Activated naive CD4-positive, alpha-beta T cell treated with anti-CD3 and anti-CD28 coated beads, Interleukin-2, amount 50 U/mL, for 24 hours (primary cell): ENCODE measurements around the gene DAG1.

Source experiments
- H3K27ac Mint-ChIP-seq: one replicate; pipeline ENCODE4 v1.8.0; 2021; ENCODE audit warnings: mild to moderate bottlenecking, mixed read lengths
- H3K27me3 Mint-ChIP-seq: one replicate; pipeline ENCODE4 v1.8.0; 2021; ENCODE audit warnings: mixed read lengths
- H3K36me3 Mint-ChIP-seq: one replicate; pipeline ENCODE4 v1.8.0; 2021; ENCODE audit warnings: mixed read lengths
- H3K4me1 Mint-ChIP-seq: one replicate; pipeline ENCODE4 v1.8.0; 2021; ENCODE audit warnings: mixed read lengths
- H3K4me3 Mint-ChIP-seq: one replicate; pipeline ENCODE4 v1.8.0; 2021; ENCODE audit warnings: mild to moderate bottlenecking, mixed read lengths
- H3K9me3 Mint-ChIP-seq: one replicate; pipeline ENCODE4 v1.8.0; 2021; ENCODE audit warnings: mixed read lengths

DAG1 gene

GRCh38 chr3:49469936-49470713 lies at the start of gene DAG1:
DAG1 (plus strand) TSS chr3:49470267; CDS start chr3:49510535, 40,268 bp downstream.
- Mint-ChIP-seq H3K4me1 (peaks cover 21% of the 10 kb centered on the region), H3K27me3 (no peaks in the 10 kb centered on the region), H3K9me3 (no peaks in the 10 kb centered on the region), H3K4me3 (peak within 1 kb of the TSS; percentile 95), H3K36me3 (no peaks in the 10 kb centered on the region), H3K27ac (peak within 1 kb of the TSS; percentile 94)

GRCh38 chr3:49421890-49422378 lies 48.1 kb upstream of the DAG1 start:
- Mint-ChIP-seq H3K27ac (no peak overlapping the region), H3K9me3 (no peaks in the 10 kb centered on the region), H3K4me3 (no peak overlapping the region), H3K36me3 (peaks cover 3% of the 10 kb centered on the region), H3K27me3 (no peaks in the 10 kb centered on the region), H3K4me1 (peaks cover 60% of the 10 kb centered on the region)

GRCh38 chr3:49422379-49423248 lies 47.5 kb upstream of the DAG1 start, which contains the start of gene AMT:
AMT (minus strand) TSS chr3:49422473; CDS start chr3:49422450, 23 bp downstream.
- Mint-ChIP-seq H3K27me3 (no peaks in the 10 kb centered on the region), H3K9me3 (no peaks in the 10 kb centered on the region), H3K4me3 (no peak within 1 kb of the TSS), H3K36me3 (peaks cover 3% of the 10 kb centered on the region), H3K4me1 (peaks cover 53% of the 10 kb centered on the region), H3K27ac (no peak within 1 kb of the TSS)

GRCh38 chr3:49424816-49425215 lies 45.3 kb upstream of the DAG1 start:
- no peak overlapping the region for H3K4me3 Mint-ChIP-seq
- no peaks in the 10 kb centered on the region for H3K27me3 Mint-ChIP-seq
- peaks cover 47% of the 10 kb centered on the region for H3K4me1 Mint-ChIP-seq
- H3K9me3 Mint-ChIP-seq: no peaks in the 10 kb centered on the region
- H3K27ac Mint-ChIP-seq: peak overlapping the region; percentile 92
- peaks cover 2% of the 10 kb centered on the region for H3K36me3 Mint-ChIP-seq

GRCh38 chr3:49427586-49427985 lies 42.5 kb upstream of the DAG1 start:
- Mint-ChIP-seq H3K27ac (no peak overlapping the region), H3K27me3 (no peaks in the 10 kb centered on the region), H3K9me3 (no peaks in the 10 kb centered on the region), H3K36me3 (peaks cover 2% of the 10 kb centered on the region), H3K4me1 (peaks cover 26% of the 10 kb centered on the region), H3K4me3 (peak overlapping the region; percentile 94)

GRCh38 chr3:49428752-49429080 lies 41.4 kb upstream of the DAG1 start:
- Mint-ChIP-seq H3K27ac (peak overlapping the region; percentile 91), H3K9me3 (no peaks in the 10 kb centered on the region), H3K4me3 (peak overlapping the region; percentile 94), H3K36me3 (peaks cover 2% of the 10 kb centered on the region), H3K4me1 (peaks cover 26% of the 10 kb centered on the region), H3K27me3 (no peaks in the 10 kb centered on the region)

- H3K27me3 Mint-ChIP-seq: no peaks in the 10 kb centered on the region
- peaks cover 2% of the 10 kb centered on the region for H3K4me1 Mint-ChIP-seq
- no peaks in the 10 kb centered on the region for H3K9me3 Mint-ChIP-seq
- H3K36me3 Mint-ChIP-seq: no peaks in the 10 kb centered on the region
- H3K4me3 Mint-ChIP-seq: no peak overlapping the region
- H3K27ac Mint-ChIP-seq: no peak overlapping the region
These were observed 35.3 kb upstream of the DAG1 start for GRCh38 chr3:49434731-49435130.

- no peaks in the 10 kb centered on the region for H3K36me3 Mint-ChIP-seq
These were observed 24.7 kb upstream of the DAG1 start for GRCh38 chr3:49445391-49445790.

GRCh38 chr3:49453621-49454020 lies 16.4 kb upstream of the DAG1 start:
- Mint-ChIP-seq H3K27ac (no peak overlapping the region), H3K9me3 (no peaks in the 10 kb centered on the region), H3K27me3 (no peaks in the 10 kb centered on the region), H3K4me1 (peaks cover 4% of the 10 kb centered on the region), H3K4me3 (no peak overlapping the region), H3K36me3 (no peaks in the 10 kb centered on the region)

More at GRCh38 chr3:49445391-49445790, 24.7 kb upstream of the DAG1 start:
- H3K4me3 Mint-ChIP-seq: no peak overlapping the region
- no peaks in the 10 kb centered on the region for H3K9me3 Mint-ChIP-seq
- no peaks in the 10 kb centered on the region for H3K27me3 Mint-ChIP-seq
- H3K4me1 Mint-ChIP-seq: peaks cover 14% of the 10 kb centered on the region
- H3K27ac Mint-ChIP-seq: no peak overlapping the region

GRCh38 chr3:49454458-49454857 lies 15.6 kb upstream of the DAG1 start:
- no peaks in the 10 kb centered on the region for H3K4me1 Mint-ChIP-seq
- no peak overlapping the region for H3K4me3 Mint-ChIP-seq

GRCh38 chr3:49454898-49455681 lies 15.0 kb upstream of the DAG1 start:
- H3K27me3 Mint-ChIP-seq: no peaks in the 10 kb centered on the region
- no peaks in the 10 kb centered on the region for H3K4me1 Mint-ChIP-seq
- H3K9me3 Mint-ChIP-seq: no peaks in the 10 kb centered on the region
- H3K4me3 Mint-ChIP-seq: no peak overlapping the region
- H3K36me3 Mint-ChIP-seq: no peaks in the 10 kb centered on the region
- no peak overlapping the region for H3K27ac Mint-ChIP-seq

More at GRCh38 chr3:49454458-49454857, 15.6 kb upstream of the DAG1 start:
- Mint-ChIP-seq H3K36me3 (no peaks in the 10 kb centered on the region), H3K9me3 (no peaks in the 10 kb centered on the region), H3K27me3 (no peaks in the 10 kb centered on the region), H3K27ac (no peak overlapping the region)

- Mint-ChIP-seq H3K4me3 (no peak overlapping the region), H3K27me3 (no peaks in the 10 kb centered on the region), H3K4me1 (no peaks in the 10 kb centered on the region), H3K27ac (no peak overlapping the region), H3K36me3 (no peaks in the 10 kb centered on the region), H3K9me3 (no peaks in the 10 kb centered on the region)
These were observed 13.6 kb upstream of the DAG1 start for GRCh38 chr3:49456466-49456865.

- H3K4me1 Mint-ChIP-seq: no peaks in the 10 kb centered on the region
- no peak overlapping the region for H3K4me3 Mint-ChIP-seq
- no peak overlapping the region for H3K27ac Mint-ChIP-seq
- no peaks in the 10 kb centered on the region for H3K9me3 Mint-ChIP-seq
- H3K36me3 Mint-ChIP-seq: no peaks in the 10 kb centered on the region
- no peaks in the 10 kb centered on the region for H3K27me3 Mint-ChIP-seq
These were observed 9.7 kb upstream of the DAG1 start for GRCh38 chr3:49460188-49460890.

- H3K36me3 Mint-ChIP-seq: no peaks in the 10 kb centered on the region
- no peaks in the 10 kb centered on the region for H3K4me1 Mint-ChIP-seq
- H3K27me3 Mint-ChIP-seq: no peaks in the 10 kb centered on the region
- H3K4me3 Mint-ChIP-seq: no peak overlapping the region
- H3K9me3 Mint-ChIP-seq: no peaks in the 10 kb centered on the region
- H3K27ac Mint-ChIP-seq: no peak overlapping the region
These were observed 9.1 kb upstream of the DAG1 start for GRCh38 chr3:49460956-49461355.
